IMR-90 (cell line): Measurements from ENCODE around the gene KIAA1586. TPM values are rescaled to one million over a fixed set of nuclear protein-coding genes. Genes with fewer than 3 reads are reported as not detected.
A peak's percentile ranks its signal among the peaks of the same experiment; 100 is the strongest.

Experiments
- ATAC-seq: fragments of 200-7000 bp; cut with Tn5 transposase; 2 replicates; pipeline ENCODE4 v1.9.1; 2020; ENCODE audit warnings: low read depth, mild to moderate bottlenecking, moderate library complexity
- BruUV-seq: library from RNA; stranded (reverse); fragments of 400-500 nt; replicated peaks from 2 replicates; lab custom pipeline; 2021; lab: Mats Ljungman, UMichigan
- CTCF ChIA-PET: fragments of 300-600 bp; formaldehyde crosslinking; extraction: SDS; loops from one replicate; lab custom pipeline; 2021; ENCODE audit warnings: antibody characterized with exemption; lab: Yijun Ruan, JAX
- POLR2A ChIA-PET: fragments of 300-600 bp; sonication (Branson Sonifier 250); formaldehyde crosslinking; loops from one replicate; lab custom pipeline; 2022; ENCODE audit warnings: antibody characterized with exemption; ENCODE audit not compliant: unreplicated experiment; lab: Charles Lee
- DNase-seq: peaks from one replicate; pipeline ENCODE4 v3.0.0; 2013
- H2AFZ ChIP-seq: replicated peaks from 2 replicates; pipeline ENCODE3; 2013; ENCODE audit warnings: low read length, mild to moderate bottlenecking; ENCODE audit not compliant: poor library complexity
- H2AK5ac ChIP-seq: 2 replicates; pipeline ENCODE4 v1.6.1; 2013; ENCODE audit warnings: low read depth, low read length, inconsistent platforms
- H2AK9ac ChIP-seq: replicated peaks from 2 replicates; pipeline ENCODE3; 2013; ENCODE audit warnings: mild to moderate bottlenecking, low read depth, low read length, moderate library complexity; ENCODE audit not compliant: poor library complexity
- H2BK120ac ChIP-seq: 2 replicates; pipeline ENCODE4 v1.6.1; 2013; ENCODE audit warnings: low read depth, low read length, inconsistent platforms
- H2BK15ac ChIP-seq: 3 replicates; pipeline ENCODE4 v1.6.1; 2013; ENCODE audit warnings: low read depth, low read length, inconsistent platforms
- H2BK20ac ChIP-seq: 2 replicates; pipeline ENCODE4 v1.6.1; 2013; ENCODE audit warnings: low read depth, mild to moderate bottlenecking, inconsistent platforms, low read length, moderate library complexity
- H2BK5ac ChIP-seq: 2 replicates; pipeline ENCODE4 v1.6.1; 2013; ENCODE audit warnings: mild to moderate bottlenecking, low read depth, low read length, inconsistent platforms; ENCODE audit not compliant: poor library complexity, severe bottlenecking
- H3K14ac ChIP-seq: replicated peaks from 2 replicates; pipeline ENCODE4 v1.6.1; 2013; ENCODE audit warnings: low read depth, low read length, inconsistent platforms
- H3K18ac ChIP-seq: 2 replicates; pipeline ENCODE4 v1.6.1; 2013; ENCODE audit warnings: low read depth, low read length, control low read depth
- H3K23ac ChIP-seq: 2 replicates; pipeline ENCODE4 v1.6.1; 2013; ENCODE audit warnings: low read depth, low read length, inconsistent platforms
- H3K27ac ChIP-seq: 2 replicates; pipeline ENCODE4 v1.5.1; 2013; ENCODE audit warnings: mild to moderate bottlenecking, control low read depth, low read length; ENCODE audit not compliant: insufficient read depth
- H3K27me3 ChIP-seq: 2 replicates; pipeline ENCODE4 v1.6.1; 2013; ENCODE audit warnings: low read length; ENCODE audit not compliant: control insufficient read depth, insufficient read depth
- H3K36me3 ChIP-seq: 2 replicates; pipeline ENCODE4 v1.6.1; 2013; ENCODE audit warnings: low read length, mixed read lengths; ENCODE audit not compliant: control insufficient read depth, insufficient read depth
- H3K4ac ChIP-seq: 2 replicates; pipeline ENCODE4 v1.6.1; 2013; ENCODE audit warnings: low read depth, low read length, inconsistent platforms
- H3K4me1 ChIP-seq: 2 replicates; pipeline ENCODE4 v1.6.1; 2013; ENCODE audit warnings: low read length, mixed read lengths; ENCODE audit not compliant: control insufficient read depth, insufficient read depth
- H3K4me2 ChIP-seq: 2 replicates; pipeline ENCODE4 v1.6.1; 2013; ENCODE audit warnings: low read depth, mild to moderate bottlenecking, control low read depth, low read length, moderate library complexity
- H3K4me3 ChIP-seq: 2 replicates; pipeline ENCODE4 v1.5.1; 2013; ENCODE audit warnings: low read depth, mild to moderate bottlenecking, control low read depth, low read length, moderate library complexity; ENCODE audit not compliant: insufficient read depth
- H3K56ac ChIP-seq: 2 replicates; pipeline ENCODE4 v1.6.1; 2013; ENCODE audit warnings: low read length, inconsistent platforms; ENCODE audit not compliant: insufficient read depth; ENCODE audit errors: extremely low read depth
- H3K79me1 ChIP-seq, 2 experiments: 2 replicates each; pipeline ENCODE4 v1.6.1; 2013; ENCODE audit warnings: low read length in 2 of 2, inconsistent platforms in 1 of 2, low read depth in 1 of 2
- H3K9ac ChIP-seq: 2 replicates; pipeline ENCODE4 v1.6.1; 2013; ENCODE audit warnings: low read depth, low read length, control low read depth
- H3K9me1 ChIP-seq: 2 replicates; pipeline ENCODE4 v1.6.1; 2013; ENCODE audit warnings: low read length, inconsistent platforms; ENCODE audit not compliant: insufficient read depth
- H3K9me3 ChIP-seq: 2 replicates; pipeline ENCODE4 v1.6.1; 2013; ENCODE audit warnings: low read length; ENCODE audit not compliant: control insufficient read depth, insufficient read depth
- H4K20me1 ChIP-seq: 2 replicates; pipeline ENCODE4 v1.6.1; 2013; ENCODE audit warnings: low read length, inconsistent platforms; ENCODE audit not compliant: insufficient read depth
- H4K5ac ChIP-seq: 2 replicates; pipeline ENCODE4 v1.6.1; 2013; ENCODE audit warnings: mild to moderate bottlenecking, low read depth, low read length, control low read depth
- H4K8ac ChIP-seq, 2 experiments: 2 replicates each; pipeline ENCODE4 v1.6.1; 2013; ENCODE audit warnings: low read depth in 2 of 2, low read length in 2 of 2, control low read depth in 1 of 2, inconsistent platforms in 1 of 2
- H4K91ac ChIP-seq: 2 replicates; pipeline ENCODE4 v1.6.1; 2013; ENCODE audit warnings: low read depth, low read length, inconsistent platforms; ENCODE audit not compliant: insufficient read depth
- FOS ChIP-seq: fragments of 150-350 bp; IDR thresholded peaks from 2 replicates; pipeline ENCODE4 v1.6.1; 2016; ENCODE audit warnings: low read depth, low read length
- MAZ ChIP-seq: IDR thresholded peaks from 2 replicates; pipeline ENCODE4 v1.6.1; 2012; ENCODE audit warnings: low read depth, mild to moderate bottlenecking, low read length, improper control_type of control experiment, moderate library complexity, borderline replicate concordance
- POLR2A ChIP-seq: IDR thresholded peaks from 2 replicates; pipeline ENCODE4 v1.6.1; 2012; ENCODE audit warnings: mild to moderate bottlenecking, low read depth, low read length
- RAD21 ChIP-seq: IDR thresholded peaks from 2 replicates; pipeline ENCODE4 v1.6.1; 2012; ENCODE audit warnings: low read length, improper control_type of control experiment
- RFX5 ChIP-seq: IDR thresholded peaks from 2 replicates; pipeline ENCODE4 v1.8.0; 2012; ENCODE audit warnings: low read depth, mild to moderate bottlenecking, low read length, moderate library complexity
- WGBS, 2 experiments: methylation state at CpG; one replicate each; pipeline versions ENCODE4 v1.1.5 to v1.1.7; 2013; ENCODE audit warnings: missing lambda C conversion rate in 2 of 2; ENCODE audit not compliant: insufficient read length in 1 of 2; ENCODE audit errors: extremely low coverage in 2 of 2; 5-methylcytosine and 5-hydroxymethylcytosine counted together
- dilution Hi-C: fragments of 300-500 bp; cut with HindIII; formaldehyde crosslinking; loops from one replicate; pipeline ENCODE4 v1.14.3; 2018; ENCODE audit warnings: low sequenced_read_pairs; ENCODE audit not compliant: unreplicated experiment
- in situ Hi-C: fragments of 300-500 bp; cut with MboI; formaldehyde crosslinking; loops from 3 replicates; pipeline ENCODE4 v1.14.3; 2019; ENCODE audit warnings: low sequenced_read_pairs, inconsistent platforms, mixed read lengths
- intact Hi-C: fragments of 100-400 bp; cut with micrococcal nuclease; formaldehyde crosslinking; loops from 2 replicates; pipeline ENCODE4 v1.10.0; 2022
- polyA plus RNA-seq, 3 experiments: library from polyadenylated mRNA; depleted of rRNA; stranded (reverse); fragments of >200 nt; gene quantifications; 2 replicates each; pipeline ENCODE4 v1.2.3, GENCODE V29; 2012; ENCODE audit warnings: low replicate concordance in 1 of 3
- total RNA-seq: library from RNA; depleted of rRNA; stranded (reverse); fragments of >200 nt; gene quantifications from 2 replicates; pipeline ENCODE4 v1.2.3, GENCODE V29; 2012

The KIAA1586 gene
- total and polyA plus RNA-seq, 2 of the 4 experiments (the other 2 are of a cell fraction) = 3.6 to 3.8 TPM

GRCh38 chr6:57017069-57017468, 29.4 kb upstream of the KIAA1586 start:
- peaks cover 5% of the 10 kb centered on the region; the same call in 1 of the 2 replicates for H3K9me1 ChIP-seq
- no peak overlapping the region for H3K14ac ChIP-seq
- no peak overlapping the region for H4K8ac ChIP-seq
- no peak overlapping the region for H3K4ac ChIP-seq
- H3K27ac ChIP-seq = no peak overlapping the region
- H3K79me1 ChIP-seq = no peaks in the 10 kb centered on the region
- H3K4me1 ChIP-seq = peaks cover 2% of the 10 kb centered on the region; the same call in 1 of the 2 replicates
- H3K18ac ChIP-seq = no peak overlapping the region
- dilution Hi-C loops (no loop called here), intact Hi-C loops (no loop called here), in situ Hi-C loops (no loop called here)
- no peaks in the 10 kb centered on the region for H3K36me3 ChIP-seq
- no peaks in the 10 kb centered on the region for H3K27me3 ChIP-seq
- no peak overlapping the region for H2AFZ ChIP-seq
- H3K9me3 ChIP-seq = no peaks in the 10 kb centered on the region
- H3K9ac ChIP-seq = no peak overlapping the region
- ChIA-PET CTCF (interaction anchor here (0.6 kb wide), 1 partner anchor 115 kb away, joined by 3 read pairs; no protein-coding TSS in a partner anchor), POLR2A (no interaction called here)
- H4K91ac ChIP-seq = no peak overlapping the region
- H2BK5ac ChIP-seq = no peak overlapping the region
- no TSS peak for BruUV-seq
- H3K4me3 ChIP-seq = no peak overlapping the region
- ATAC-seq (no peak), DNase-seq (peak; percentile 5)
- no peak overlapping the region for H2BK120ac ChIP-seq
- H2BK15ac ChIP-seq = no peak overlapping the region
- no peak overlapping the region for H2BK20ac ChIP-seq
- H3K56ac ChIP-seq = no peak overlapping the region
- H3K4me2 ChIP-seq = no peak overlapping the region
- H2AK5ac ChIP-seq = no peak overlapping the region
- no peak overlapping the region for H2AK9ac ChIP-seq
- H4K5ac ChIP-seq = no peak overlapping the region
- no peaks in the 10 kb centered on the region for H4K20me1 ChIP-seq
- WGBS, 2 experiments = no CpG with 5 or more reads among the region's 3 CpGs
- H3K23ac ChIP-seq = no peak overlapping the region
- TF ChIP-seq POLR2A = no peak
- no peak for TF ChIP-seq RAD21
- TF ChIP-seq FOS = no peak
- no peak for TF ChIP-seq RFX5
- TF ChIP-seq MAZ = no peak
